ENCODE measurements around the gene FGGY.
"Not testable (repeated sequence)": the region's sequence is repeated elsewhere in the genome, so short reads cannot be mapped to it uniquely, and the experiment has no call there.

The FGGY gene

GRCh38 chr1:59718064-59718988 lies 421.4 kb downstream of the FGGY start:
- no peak for DNase-seq (ENCODE audit: low read depth in 2 of 2, low spot score in 1 of 2)

- no peak for DNase-seq (ENCODE audit: low read depth in 2 of 2, low spot score in 1 of 2)
Observed at GRCh38 chr1:59718989-59719360, 422.1 kb downstream of the FGGY start.

GRCh38 chr1:59720326-59721115 lies 423.6 kb downstream of the FGGY start:
- no peak for DNase-seq (ENCODE audit: low read depth in 2 of 2, low spot score in 1 of 2)

- no peak for DNase-seq (ENCODE audit: low read depth in 2 of 2, low spot score in 1 of 2)
Observed at GRCh38 chr1:59730302-59730701, 433.4 kb downstream of the FGGY start.

- DNase-seq (ENCODE audit: low read depth in 2 of 2, low spot score in 1 of 2): no peak
Observed at GRCh38 chr1:59730759-59731478, 434.0 kb downstream of the FGGY start.

GRCh38 chr1:59731591-59731990 lies 434.7 kb downstream of the FGGY start:
- no peak for DNase-seq (ENCODE audit: low read depth in 2 of 2, low spot score in 1 of 2)

GRCh38 chr1:59732214-59732955 lies 435.5 kb downstream of the FGGY start:
- DNase-seq (ENCODE audit: low read depth in 2 of 2, low spot score in 1 of 2): no peak

- DNase-seq (ENCODE audit: low read depth in 2 of 2, low spot score in 1 of 2): no peak
Observed at GRCh38 chr1:59733443-59734141, 436.7 kb downstream of the FGGY start.

GRCh38 chr1:59735927-59736326 lies 439.0 kb downstream of the FGGY start:
- not testable (repeated sequence) for DNase-seq (ENCODE audit: low read depth in 2 of 2, low spot score in 1 of 2)

GRCh38 chr1:59736744-59737143 lies 439.9 kb downstream of the FGGY start:
- no peak for DNase-seq (ENCODE audit: low read depth in 2 of 2, low spot score in 1 of 2)

GRCh38 chr1:59737638-59738037 lies 440.7 kb downstream of the FGGY start:
- no peak for DNase-seq (ENCODE audit: low read depth in 2 of 2, low spot score in 1 of 2)

- DNase-seq (ENCODE audit: low read depth in 2 of 2, low spot score in 1 of 2): no peak
Observed at GRCh38 chr1:59738152-59738551, 441.3 kb downstream of the FGGY start.

GRCh38 chr1:59738591-59739015 lies 441.7 kb downstream of the FGGY start:
- no peak for DNase-seq (ENCODE audit: low read depth in 2 of 2, low spot score in 1 of 2)

- DNase-seq (ENCODE audit: low read depth in 2 of 2, low spot score in 1 of 2): no peak
Observed at GRCh38 chr1:59739111-59739510, 442.2 kb downstream of the FGGY start.

GRCh38 chr1:59742526-59742925 lies 445.6 kb downstream of the FGGY start:
- no peak for DNase-seq (ENCODE audit: low read depth in 2 of 2, low spot score in 1 of 2)

GRCh38 chr1:59743324-59744091 lies 446.6 kb downstream of the FGGY start:
- DNase-seq (ENCODE audit: low read depth in 2 of 2, low spot score in 1 of 2): no peak

- no peak for DNase-seq (ENCODE audit: low read depth in 2 of 2, low spot score in 1 of 2)
Observed at GRCh38 chr1:59747420-59748024, 450.6 kb downstream of the FGGY start.

GRCh38 chr1:59748123-59748522 lies 451.2 kb downstream of the FGGY start:
- DNase-seq (ENCODE audit: low read depth in 2 of 2, low spot score in 1 of 2): no peak
